ENCODE measurements around the gene ERN2. TPM values are rescaled to one million over a fixed set of nuclear protein-coding genes. Genes with fewer than 3 reads are reported as not detected.
A peak's percentile ranks its signal among the peaks of the same experiment; 100 is the strongest.
"Not testable (repeated sequence)": the region's sequence is repeated elsewhere in the genome, so short reads cannot be mapped to it uniquely, and the experiment has no call there.

ERN2 gene
- total RNA-seq, 1 donor from 2014 or later = not detected

- TF ChIP-seq CTCF (IDR thresholded peaks at IDR 0.05) (no peak), POLR2A (IDR thresholded peaks at IDR 0.05) (no peak), POLR2AphosphoS5 (IDR thresholded peaks at IDR 0.05; ENCODE audit: insufficient read depth in 1 of 2, low read depth in 1 of 2) (no peak)
- intact Hi-C loops (cut with DNase I) = no loop called here
- Histone ChIP-seq H3K27ac (no peak overlapping the region), H3K4me1 (peaks cover 12% of the 10 kb centered on the region), H3K36me3 (no peaks in the 10 kb centered on the region), H3K9me3 (no peaks in the 10 kb centered on the region), H3K4me3 (peak overlapping the region; percentile 26 to 46), H3K27me3 (no peaks in the 10 kb centered on the region)
- no peak for DNase-seq (ENCODE audit: extremely low spot score in 2 of 2)
Observed at GRCh38 chr16:23753908-23754593, 41.0 kb upstream of the ERN2 start.

GRCh38 chr16:23751053-23751452 is 38.0 kb upstream of the ERN2 start:
- H3K4me3 ChIP-seq; H3K9me3 ChIP-seq; H3K27me3 ChIP-seq; H3K36me3 ChIP-seq; intact Hi-C loops (cut with DNase I); H3K27ac ChIP-seq; DNase-seq (ENCODE audit: extremely low spot score in 2 of 2): not testable (repeated sequence)
- H3K4me1 ChIP-seq = peaks cover 12% of the 10 kb centered on the region

- TF ChIP-seq POLR2AphosphoS5 (IDR thresholded peaks at IDR 0.05; ENCODE audit: insufficient read depth in 1 of 2, low read depth in 1 of 2) (no peak), CTCF (IDR thresholded peaks at IDR 0.05) (no peak), POLR2A (IDR thresholded peaks at IDR 0.05) (no peak)
- Histone ChIP-seq H3K36me3 (no peaks in the 10 kb centered on the region), H3K27me3 (no peaks in the 10 kb centered on the region), H3K9me3 (no peaks in the 10 kb centered on the region), H3K27ac (no peak overlapping the region), H3K4me1 (no peaks in the 10 kb centered on the region), H3K4me3 (no peak overlapping the region)
- intact Hi-C loops (cut with DNase I) = no loop called here
- DNase-seq (ENCODE audit: extremely low spot score in 2 of 2) = no peak
Observed at GRCh38 chr16:23748630-23749029, 35.6 kb upstream of the ERN2 start.

GRCh38 chr16:23745263-23745662 is 32.2 kb upstream of the ERN2 start:
- Histone ChIP-seq H3K9me3 (no peaks in the 10 kb centered on the region), H3K4me1 (no peaks in the 10 kb centered on the region), H3K4me3 (no peak overlapping the region), H3K27me3 (no peaks in the 10 kb centered on the region), H3K27ac (no peak overlapping the region), H3K36me3 (no peaks in the 10 kb centered on the region)
- no peak for DNase-seq (ENCODE audit: extremely low spot score in 2 of 2)
- TF ChIP-seq CTCF (IDR thresholded peaks at IDR 0.05) = no peak
- no peak for TF ChIP-seq POLR2AphosphoS5 (IDR thresholded peaks at IDR 0.05; ENCODE audit: insufficient read depth in 1 of 2, low read depth in 1 of 2)
- TF ChIP-seq POLR2A (IDR thresholded peaks at IDR 0.05) = no peak
- intact Hi-C loops (cut with DNase I) = no loop called here

- TF ChIP-seq CTCF (IDR thresholded peaks at IDR 0.05) (no peak), POLR2AphosphoS5 (IDR thresholded peaks at IDR 0.05; ENCODE audit: insufficient read depth in 1 of 2, low read depth in 1 of 2) (no peak), POLR2A (IDR thresholded peaks at IDR 0.05) (no peak)
- Histone ChIP-seq H3K27me3 (no peaks in the 10 kb centered on the region), H3K36me3 (no peaks in the 10 kb centered on the region), H3K4me1 (no peaks in the 10 kb centered on the region), H3K4me3 (no peak overlapping the region), H3K9me3 (no peaks in the 10 kb centered on the region), H3K27ac (no peak overlapping the region)
- DNase-seq (ENCODE audit: extremely low spot score in 2 of 2) = no peak
- intact Hi-C loops (cut with DNase I) = no loop called here
Observed at GRCh38 chr16:23742766-23743165, 29.7 kb upstream of the ERN2 start.

Data from vagina (tissue), 2 donors.